Loucy (cell line): Measurements from ENCODE around the gene PHTF2.
"Not testable (repeated sequence)": the region's sequence is repeated elsewhere in the genome, so short reads cannot be mapped to it uniquely, and the experiment has no call there.

Source experiments
- H2AFZ ChIP-seq: fragments of 200-600 bp; sonication (generic); 2 replicates; pipeline ENCODE4 v1.6.0; 2016; ENCODE audit warnings: antibody characterized with exemption, mild to moderate bottlenecking, low read length, moderate library complexity
- H3F3A ChIP-seq: fragments of 200-600 bp; 2 replicates; pipeline ENCODE4 v1.6.0; 2016; ENCODE audit warnings: antibody characterized with exemption, low read depth, mild to moderate bottlenecking
- H3K27me3 ChIP-seq: fragments of 200-600 bp; sonication (generic); 2 replicates; pipeline ENCODE4 v1.6.1; 2014; ENCODE audit warnings: low read length, mild to moderate bottlenecking; ENCODE audit not compliant: insufficient read depth, poor library complexity, severe bottlenecking
- H3K36me3 ChIP-seq: fragments of 200-600 bp; sonication (generic); 2 replicates; pipeline ENCODE4 v1.6.1; 2016; ENCODE audit warnings: low read length; ENCODE audit not compliant: insufficient read depth
- H3K4me1 ChIP-seq: fragments of 200-600 bp; sonication (generic); 2 replicates; pipeline ENCODE4 v1.5.1; 2014; ENCODE audit warnings: low read length, mild to moderate bottlenecking; ENCODE audit not compliant: insufficient read depth, poor library complexity, severe bottlenecking
- H3K4me2 ChIP-seq: fragments of 200-600 bp; sonication (generic); 2 replicates; pipeline ENCODE4 v1.6.0; 2014; ENCODE audit warnings: antibody characterized with exemption, low read length, low read depth, mild to moderate bottlenecking; ENCODE audit not compliant: poor library complexity, severe bottlenecking
- H3K4me3 ChIP-seq: fragments of 200-600 bp; sonication (generic); 2 replicates; pipeline ENCODE4 v1.5.1; 2014; ENCODE audit warnings: low read length, mild to moderate bottlenecking, mixed read lengths; ENCODE audit not compliant: poor library complexity, severe bottlenecking
- H3K79me2 ChIP-seq: fragments of 200-600 bp; sonication (generic); 2 replicates; pipeline ENCODE4 v1.6.1; 2014; ENCODE audit warnings: low read length; ENCODE audit not compliant: insufficient read depth
- H3K9ac ChIP-seq: fragments of 200-600 bp; sonication (generic); 2 replicates; pipeline ENCODE4 v1.6.0; 2014; ENCODE audit warnings: mild to moderate bottlenecking, low read depth, low read length, moderate library complexity; ENCODE audit not compliant: poor library complexity, severe bottlenecking
- H3K9me2 ChIP-seq: fragments of 200-600 bp; sonication (generic); replicated peaks from 2 replicates; pipeline ENCODE4 v1.6.1; 2016; ENCODE audit warnings: low read depth, low read length, mixed read lengths
- H3K9me3 ChIP-seq: fragments of 200-600 bp; sonication (generic); 2 replicates; pipeline ENCODE4 v1.6.1; 2014; ENCODE audit warnings: mild to moderate bottlenecking, antibody characterized with exemption, low read length, low read depth; ENCODE audit not compliant: insufficient read depth
- H4K20me1 ChIP-seq: fragments of 200-600 bp; sonication (generic); 2 replicates; pipeline ENCODE4 v1.6.0; 2014; ENCODE audit warnings: antibody characterized with exemption, low read length, mild to moderate bottlenecking; ENCODE audit not compliant: insufficient read depth, poor library complexity, severe bottlenecking
- EZH2phosphoT487 ChIP-seq: fragments of 200-600 bp; IDR thresholded peaks from 2 replicates; pipeline ENCODE4 v1.6.1; 2018; ENCODE audit warnings: antibody characterized with exemption, mild to moderate bottlenecking, moderate library complexity, borderline replicate concordance
- TF ChIP-seq, protein P1 (sequence below): fragments of 200-600 bp; sonication (generic); conservative IDR thresholded peaks from 2 replicates; pipeline ENCODE4 v1.5.1; 2014; ENCODE audit warnings: mild to moderate bottlenecking, antibody characterized with exemption, low read length

Gene PHTF2

DNA sequence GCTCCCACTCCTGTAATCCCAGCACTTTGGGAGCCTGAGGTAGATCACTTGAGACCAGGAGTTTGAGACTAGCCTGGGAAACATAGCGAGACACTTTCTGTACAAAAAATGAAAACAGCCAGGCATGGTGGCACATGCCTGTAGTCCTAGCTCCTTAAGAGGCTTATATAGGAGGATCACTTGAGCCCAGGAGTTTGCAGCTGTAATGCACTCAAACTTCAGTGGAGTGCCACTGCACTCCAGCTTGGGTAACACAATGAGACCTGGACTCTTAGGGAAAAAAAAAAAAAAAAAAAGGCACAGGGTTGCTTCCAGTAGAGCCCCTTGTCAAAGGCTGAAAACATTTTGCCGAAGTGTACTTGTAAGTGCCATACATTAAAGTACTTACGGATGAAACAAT is 195.3 kb downstream of the PHTF2 start:
- H3K36me3 ChIP-seq: no peaks in the 10 kb centered on the region
- H3K9ac ChIP-seq: no peak overlapping the region
- H3K4me1 ChIP-seq: no peaks in the 10 kb centered on the region
- H4K20me1 ChIP-seq: no peaks in the 10 kb centered on the region
- H3K4me2 ChIP-seq: no peak overlapping the region
- no peak overlapping the region for H2AFZ ChIP-seq
- H3K79me2 ChIP-seq: no peaks in the 10 kb centered on the region
- H3K27me3 ChIP-seq: no peaks in the 10 kb centered on the region
- TF ChIP-seq EZH2phosphoT487: no peak
- TF ChIP-seq, protein P1, sequence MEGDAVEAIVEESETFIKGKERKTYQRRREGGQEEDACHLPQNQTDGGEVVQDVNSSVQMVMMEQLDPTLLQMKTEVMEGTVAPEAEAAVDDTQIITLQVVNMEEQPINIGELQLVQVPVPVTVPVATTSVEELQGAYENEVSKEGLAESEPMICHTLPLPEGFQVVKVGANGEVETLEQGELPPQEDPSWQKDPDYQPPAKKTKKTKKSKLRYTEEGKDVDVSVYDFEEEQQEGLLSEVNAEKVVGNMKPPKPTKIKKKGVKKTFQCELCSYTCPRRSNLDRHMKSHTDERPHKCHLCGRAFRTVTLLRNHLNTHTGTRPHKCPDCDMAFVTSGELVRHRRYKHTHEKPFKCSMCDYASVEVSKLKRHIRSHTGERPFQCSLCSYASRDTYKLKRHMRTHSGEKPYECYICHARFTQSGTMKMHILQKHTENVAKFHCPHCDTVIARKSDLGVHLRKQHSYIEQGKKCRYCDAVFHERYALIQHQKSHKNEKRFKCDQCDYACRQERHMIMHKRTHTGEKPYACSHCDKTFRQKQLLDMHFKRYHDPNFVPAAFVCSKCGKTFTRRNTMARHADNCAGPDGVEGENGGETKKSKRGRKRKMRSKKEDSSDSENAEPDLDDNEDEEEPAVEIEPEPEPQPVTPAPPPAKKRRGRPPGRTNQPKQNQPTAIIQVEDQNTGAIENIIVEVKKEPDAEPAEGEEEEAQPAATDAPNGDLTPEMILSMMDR: no peak
- no peaks in the 10 kb centered on the region for H3F3A ChIP-seq
- no peaks in the 10 kb centered on the region for H3K9me3 ChIP-seq
- H3K9me2 ChIP-seq: no peaks in the 10 kb centered on the region
- no peak overlapping the region for H3K4me3 ChIP-seq

DNA sequence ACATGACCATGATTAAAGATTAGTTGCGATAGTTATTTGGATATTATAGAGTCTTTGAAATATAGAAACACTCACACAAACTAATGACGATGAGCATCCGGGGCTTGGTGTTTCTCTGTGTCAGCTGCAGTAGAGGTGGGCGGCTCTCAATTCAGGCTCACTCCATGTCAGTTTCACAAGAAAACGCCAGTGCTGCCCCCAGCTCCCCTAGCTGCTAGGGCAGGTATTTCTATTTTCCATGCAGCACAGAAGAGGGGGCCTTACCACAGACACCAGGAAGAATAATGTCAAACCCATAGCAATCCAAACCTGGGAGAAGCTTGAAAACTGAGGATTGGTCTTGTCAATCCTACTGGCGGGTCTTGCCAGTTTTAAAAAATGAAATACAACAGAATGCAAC is 197.1 kb downstream of the PHTF2 start:
- no peaks in the 10 kb centered on the region for H4K20me1 ChIP-seq
- H3K36me3 ChIP-seq: no peaks in the 10 kb centered on the region
- no peak overlapping the region for H3K9ac ChIP-seq
- H3K9me3 ChIP-seq: no peaks in the 10 kb centered on the region
- no peaks in the 10 kb centered on the region for H3K79me2 ChIP-seq
- no peak overlapping the region for H3K4me2 ChIP-seq
- H3K4me3 ChIP-seq: no peak overlapping the region
- H3K4me1 ChIP-seq: no peaks in the 10 kb centered on the region
- TF ChIP-seq, protein P1: peak; percentile 49
- no peak for TF ChIP-seq EZH2phosphoT487
- H2AFZ ChIP-seq: no peak overlapping the region
- no peaks in the 10 kb centered on the region for H3K9me2 ChIP-seq
- H3F3A ChIP-seq: no peaks in the 10 kb centered on the region
- no peaks in the 10 kb centered on the region for H3K27me3 ChIP-seq

DNA sequence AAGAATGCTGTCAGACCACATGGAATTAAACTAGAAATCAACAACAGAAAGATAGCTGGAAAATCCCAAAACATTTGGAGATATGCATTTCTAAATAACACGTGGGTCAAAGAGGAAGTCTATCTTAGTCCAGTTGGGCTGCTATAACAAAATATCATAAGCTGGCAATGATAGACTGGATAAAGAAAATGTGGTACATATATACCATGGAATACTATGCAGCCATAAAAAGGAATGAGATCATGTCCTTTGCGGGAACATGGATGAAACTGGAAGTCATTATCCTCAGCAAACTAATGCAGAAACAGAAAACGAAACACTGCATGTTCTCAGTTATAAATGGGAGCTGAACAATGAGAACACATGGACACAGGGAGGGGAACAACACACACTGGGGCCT is 200.6 kb downstream of the PHTF2 start:
- H4K20me1 ChIP-seq, H3K36me3 ChIP-seq, H3K4me2 ChIP-seq, H3F3A ChIP-seq, H3K9ac ChIP-seq, H3K27me3 ChIP-seq, H3K9me2 ChIP-seq, H2AFZ ChIP-seq, H3K9me3 ChIP-seq, H3K4me1 ChIP-seq, H3K4me3 ChIP-seq, H3K79me2 ChIP-seq: not testable (repeated sequence)

DNA sequence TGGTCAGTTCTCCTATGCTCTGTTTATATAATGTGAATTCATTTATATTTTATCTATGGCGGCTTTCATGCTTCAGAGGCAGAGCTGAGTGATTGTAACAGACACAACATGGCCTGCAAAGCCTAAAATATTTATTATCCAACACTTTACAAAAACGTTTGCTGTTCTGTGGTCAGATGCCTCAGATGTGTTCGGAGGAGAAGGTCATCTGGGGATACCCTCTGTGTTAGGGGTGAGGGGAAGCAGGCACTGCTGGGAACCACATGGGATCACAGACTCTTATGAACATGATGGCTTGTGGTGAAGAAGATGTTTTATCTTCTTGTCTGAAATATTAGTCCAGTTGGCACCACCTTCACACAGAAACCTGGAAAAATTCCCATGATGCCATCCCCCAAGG is 203.4 kb downstream of the PHTF2 start:
- Histone ChIP-seq H3K36me3 (no peaks in the 10 kb centered on the region), H3K9ac (no peak overlapping the region), H3K4me3 (no peak overlapping the region), H3K4me2 (no peak overlapping the region), H3K79me2 (no peaks in the 10 kb centered on the region), H3F3A (no peaks in the 10 kb centered on the region), H3K9me3 (no peaks in the 10 kb centered on the region), H3K9me2 (no peaks in the 10 kb centered on the region), H4K20me1 (no peaks in the 10 kb centered on the region), H3K4me1 (no peaks in the 10 kb centered on the region), H3K27me3 (no peaks in the 10 kb centered on the region), H2AFZ (no peak overlapping the region)
- no peak for TF ChIP-seq EZH2phosphoT487
- TF ChIP-seq, protein P1: no peak
